ENCODE measurements around the gene NUBP2. TPM values are rescaled to one million over a fixed set of nuclear protein-coding genes. Genes with fewer than 3 reads are reported as not detected.

NUBP2 gene
- 10 to 100 TPM; 41.7 to 44.9 TPM for total RNA-seq
- 29.1 to 43.3 reads per million in 2 donors for total RNA-seq

DNA sequence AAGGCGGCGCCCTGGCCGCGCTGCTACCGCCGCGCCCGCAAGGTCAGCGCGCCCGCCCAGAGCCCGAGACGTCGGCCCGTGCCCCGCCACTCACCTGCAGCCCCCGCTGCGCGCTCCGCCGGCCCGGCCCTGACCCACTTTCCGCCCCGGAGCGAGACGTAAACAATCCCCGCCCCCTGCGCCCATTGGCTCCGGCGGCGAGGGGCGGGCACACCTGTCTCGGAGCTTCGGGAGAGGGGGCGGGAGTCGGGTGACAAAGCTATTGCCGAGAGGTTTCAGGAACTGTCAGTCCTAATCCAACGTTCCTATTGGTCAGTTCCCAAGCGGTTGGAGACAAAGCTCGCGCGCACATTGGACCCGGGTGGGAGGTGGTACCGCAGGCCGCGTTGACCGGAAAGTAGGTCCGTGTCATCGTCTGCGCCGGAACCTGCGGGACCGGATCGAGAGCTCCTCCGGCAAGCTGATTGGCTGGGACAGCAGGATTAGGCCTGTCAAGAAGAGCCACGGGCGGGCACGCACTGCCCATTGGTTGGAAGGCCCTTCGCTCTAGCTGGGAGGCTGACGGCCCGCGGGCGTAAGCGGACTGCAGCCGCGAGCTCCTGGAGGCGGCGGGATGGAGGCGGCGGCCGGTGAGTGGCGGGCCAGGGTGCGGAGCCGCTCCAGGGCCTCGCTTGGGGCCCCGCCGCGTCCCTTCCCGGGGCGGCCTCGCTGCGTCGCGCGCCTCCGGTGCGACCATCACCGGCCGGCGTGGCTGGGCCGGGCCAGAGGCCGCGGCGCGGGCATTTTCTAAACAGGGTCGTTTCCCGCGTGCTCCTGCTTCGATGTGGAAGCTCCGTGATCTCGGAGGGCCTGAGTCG lies at the start of gene NUBP2, which contains the start of gene SPSB3:
NUBP2 (plus strand) TSS at position 553 of the 857 bp plus-strand sequence; CDS start at position 614, 61 bp downstream.
SPSB3 (minus strand) TSS at position 164 of the 857 bp plus-strand sequence. CDS start 1,088 bp downstream, outside the sequence.
- H3K27me3 Mint-ChIP-seq = no peaks in the 10 kb centered on the region
- ATAC-seq (peak; percentile 89), DNase-seq (peak; percentile 91 to 97 (median 94))
- H3K4me1 Mint-ChIP-seq = peaks cover 12% of the 10 kb centered on the region
- H3K4me3 Mint-ChIP-seq = peak within 1 kb of the TSS; percentile 92
- no peaks in the 10 kb centered on the region for H3K9me3 ChIP-seq (ENCODE audit: control insufficient read depth, low read length, poor library complexity, severe bottlenecking)
- peak within 1 kb of the TSS; percentile 78 for H3K27ac Mint-ChIP-seq
- H3K36me3 Mint-ChIP-seq (ENCODE audit: low read depth) = peaks cover 3% of the 10 kb centered on the region

DNA sequence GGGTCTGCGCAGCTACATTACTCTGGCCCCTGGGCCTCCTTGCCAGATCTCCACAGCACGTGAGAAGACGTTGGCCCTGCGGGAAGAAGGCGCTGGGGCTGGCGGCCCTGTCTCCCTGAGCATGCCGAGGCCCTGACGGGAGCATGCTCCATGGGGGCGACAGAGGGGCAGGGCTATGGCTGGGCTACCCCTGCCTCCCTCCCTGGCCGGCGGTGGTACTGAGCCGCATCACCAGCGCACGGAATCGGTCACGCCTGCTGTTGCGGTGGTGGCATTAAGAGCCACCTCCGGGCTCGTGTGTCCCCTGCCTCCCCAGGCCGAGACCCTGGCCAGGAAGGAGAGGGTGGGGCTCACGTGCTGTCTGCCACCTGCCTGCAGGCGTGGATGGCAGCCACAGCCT lies 48.6 kb upstream of the NUBP2 start:
- Mint-ChIP-seq H3K4me3 (no peak overlapping the region), H3K27ac (no peak overlapping the region), H3K36me3 (ENCODE audit: low read depth) (no peaks in the 10 kb centered on the region), H3K27me3 (no peaks in the 10 kb centered on the region), H3K4me1 (peaks cover 3% of the 10 kb centered on the region)
- ATAC-seq (no peak), DNase-seq (no peak)
- no peaks in the 10 kb centered on the region for H3K9me3 ChIP-seq (ENCODE audit: control insufficient read depth, low read length, poor library complexity, severe bottlenecking)

DNA sequence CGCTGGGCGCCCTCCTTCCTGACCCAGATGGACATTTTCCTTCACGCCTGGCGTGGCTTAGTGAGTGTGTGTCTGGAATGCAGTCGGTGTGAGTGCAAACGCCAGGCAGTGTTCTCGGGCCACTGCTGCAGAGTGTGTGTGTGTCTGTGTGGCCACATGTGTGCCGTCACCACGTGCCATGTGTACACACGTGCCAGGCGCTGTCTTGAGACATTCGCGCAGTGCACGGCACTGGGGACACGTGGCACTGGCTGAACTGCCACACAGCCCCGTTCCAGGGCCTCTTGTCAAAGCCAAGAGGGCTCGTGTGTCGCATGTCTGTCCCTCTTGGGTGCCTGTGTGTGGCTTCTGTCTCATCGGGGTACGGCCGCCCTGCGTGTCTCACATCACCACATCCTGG lies 47.9 kb upstream of the NUBP2 start:
- H3K27ac Mint-ChIP-seq = no peak overlapping the region
- H3K4me1 Mint-ChIP-seq = peaks cover 3% of the 10 kb centered on the region
- H3K36me3 Mint-ChIP-seq (ENCODE audit: low read depth) = no peaks in the 10 kb centered on the region
- H3K9me3 ChIP-seq (ENCODE audit: control insufficient read depth, low read length, poor library complexity, severe bottlenecking) = no peaks in the 10 kb centered on the region
- DNase-seq = no peak
- ATAC-seq = no peak
- no peak overlapping the region for H3K4me3 Mint-ChIP-seq
- no peaks in the 10 kb centered on the region for H3K27me3 Mint-ChIP-seq

- Mint-ChIP-seq H3K4me3 (no peak overlapping the region), H3K4me1 (peaks cover 10% of the 10 kb centered on the region), H3K27ac (no peak overlapping the region), H3K36me3 (ENCODE audit: low read depth) (peaks cover 2% of the 10 kb centered on the region), H3K27me3 (no peaks in the 10 kb centered on the region)
- DNase-seq (no peak), ATAC-seq (no peak)
- no peaks in the 10 kb centered on the region for H3K9me3 ChIP-seq (ENCODE audit: control insufficient read depth, low read length, poor library complexity, severe bottlenecking)
Observed at GRCh38 chr16:1740234-1740633, 42.5 kb upstream of the NUBP2 start.

GRCh38 chr16:1740781-1741490 lies 41.8 kb upstream of the NUBP2 start:
- no peak for DNase-seq
- Mint-ChIP-seq H3K27me3 (no peaks in the 10 kb centered on the region), H3K4me3 (no peak overlapping the region), H3K4me1 (peaks cover 10% of the 10 kb centered on the region), H3K36me3 (ENCODE audit: low read depth) (peaks cover 2% of the 10 kb centered on the region), H3K27ac (no peak overlapping the region)
- ATAC-seq = no peak
- no peaks in the 10 kb centered on the region for H3K9me3 ChIP-seq (ENCODE audit: control insufficient read depth, low read length, poor library complexity, severe bottlenecking)

DNA sequence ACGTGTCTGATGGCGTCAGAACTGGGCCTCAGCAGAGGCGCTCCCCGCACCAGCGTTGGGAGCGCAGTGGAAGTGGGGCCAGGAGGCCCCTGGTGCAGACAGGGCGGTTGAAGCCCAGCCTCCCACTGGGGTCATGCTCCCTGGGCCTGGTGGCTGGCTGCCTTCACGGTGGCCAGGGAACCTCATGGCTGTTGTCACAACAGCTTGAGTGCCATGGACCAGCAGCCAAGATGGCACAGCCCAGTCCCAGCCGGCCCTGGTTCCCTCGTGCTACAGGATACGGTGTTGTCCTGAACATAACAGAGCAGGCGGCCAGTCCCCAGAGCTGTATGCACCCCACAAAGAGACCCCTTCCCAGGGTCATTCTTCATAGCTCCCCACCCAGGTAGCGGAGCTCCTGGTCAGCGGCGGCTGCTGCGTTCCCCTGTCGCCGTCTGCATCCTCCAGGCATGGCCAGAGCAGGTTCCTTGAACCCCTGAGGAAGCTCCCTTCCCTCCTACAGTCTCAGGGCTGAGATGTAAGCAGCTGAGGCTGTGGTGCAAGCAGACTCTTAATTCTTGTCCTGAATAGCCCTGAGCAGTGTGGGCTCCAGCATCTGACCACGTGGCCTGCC lies 41.1 kb upstream of the NUBP2 start:
- no peak overlapping the region for H3K27ac Mint-ChIP-seq
- DNase-seq = no peak
- no peaks in the 10 kb centered on the region for H3K9me3 ChIP-seq (ENCODE audit: control insufficient read depth, low read length, poor library complexity, severe bottlenecking)
- no peak for ATAC-seq
- peaks cover 2% of the 10 kb centered on the region for H3K36me3 Mint-ChIP-seq (ENCODE audit: low read depth)
- no peak overlapping the region for H3K4me3 Mint-ChIP-seq
- H3K4me1 Mint-ChIP-seq = peaks cover 10% of the 10 kb centered on the region
- no peaks in the 10 kb centered on the region for H3K27me3 Mint-ChIP-seq

GRCh38 chr16:1743376-1744337 lies 39.1 kb upstream of the NUBP2 start:
- peaks cover 2% of the 10 kb centered on the region for H3K36me3 Mint-ChIP-seq (ENCODE audit: low read depth)
- no peaks in the 10 kb centered on the region for H3K9me3 ChIP-seq (ENCODE audit: control insufficient read depth, low read length, poor library complexity, severe bottlenecking)
- H3K27ac Mint-ChIP-seq = no peak overlapping the region
- peaks cover 10% of the 10 kb centered on the region for H3K4me1 Mint-ChIP-seq
- peak overlapping the region; percentile 31 for H3K4me3 Mint-ChIP-seq
- H3K27me3 Mint-ChIP-seq = no peaks in the 10 kb centered on the region
- no peak for ATAC-seq
- no peak for DNase-seq

- H3K27me3 Mint-ChIP-seq = no peaks in the 10 kb centered on the region
Observed at GRCh38 chr16:1744338-1744840, 38.4 kb upstream of the NUBP2 start.

DNA sequence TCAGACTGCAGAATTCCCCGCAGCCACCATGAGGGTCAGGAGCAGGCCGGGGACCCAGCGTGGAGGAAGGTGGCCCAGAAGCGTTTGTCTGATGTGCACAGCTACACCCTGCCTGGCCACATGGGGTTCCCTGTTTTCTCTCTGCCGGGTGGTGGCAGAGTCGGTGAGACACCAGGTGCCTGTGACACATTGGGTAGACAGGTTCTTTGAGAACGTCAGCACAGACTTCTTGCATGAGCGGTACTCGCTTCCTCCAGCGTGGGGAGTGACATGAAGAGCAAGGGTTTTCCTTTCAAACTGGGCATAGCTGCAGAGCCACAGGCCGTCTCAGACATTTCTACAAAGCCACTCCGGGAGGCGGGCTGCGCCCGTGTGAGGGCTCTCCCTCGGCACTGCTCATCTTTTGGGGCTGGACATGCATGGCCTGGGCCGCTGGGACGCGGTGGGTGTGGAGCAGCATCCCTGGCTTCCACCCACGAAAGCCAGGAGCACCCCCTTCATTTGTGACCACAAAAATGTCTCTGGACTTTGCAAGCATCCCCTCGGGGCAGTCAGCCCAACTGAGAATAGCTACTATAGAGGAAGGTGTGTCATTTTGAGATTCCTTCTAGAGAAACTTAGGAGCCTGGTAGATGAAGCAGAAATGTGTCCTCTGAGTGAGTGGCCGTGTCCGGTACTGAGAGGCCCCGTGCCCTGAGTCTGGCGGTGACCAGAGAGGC lies 37.4 kb upstream of the NUBP2 start:
- Mint-ChIP-seq H3K4me1 (peaks cover 10% of the 10 kb centered on the region), H3K4me3 (no peak overlapping the region), H3K36me3 (ENCODE audit: low read depth) (peaks cover 2% of the 10 kb centered on the region), H3K27ac (peak overlapping the region; percentile 41), H3K27me3 (no peaks in the 10 kb centered on the region)
- DNase-seq = no peak
- no peak for ATAC-seq
- no peaks in the 10 kb centered on the region for H3K9me3 ChIP-seq (ENCODE audit: control insufficient read depth, low read length, poor library complexity, severe bottlenecking)

More at GRCh38 chr16:1744338-1744840, 38.4 kb upstream of the NUBP2 start:
- H3K9me3 ChIP-seq (ENCODE audit: control insufficient read depth, low read length, poor library complexity, severe bottlenecking) = no peaks in the 10 kb centered on the region
- ATAC-seq (no peak), DNase-seq (no peak)
- Mint-ChIP-seq H3K4me1 (peaks cover 10% of the 10 kb centered on the region), H3K4me3 (peak overlapping the region; percentile 31), H3K27ac (peak overlapping the region; percentile 41), H3K36me3 (ENCODE audit: low read depth) (peaks cover 2% of the 10 kb centered on the region)

DNA sequence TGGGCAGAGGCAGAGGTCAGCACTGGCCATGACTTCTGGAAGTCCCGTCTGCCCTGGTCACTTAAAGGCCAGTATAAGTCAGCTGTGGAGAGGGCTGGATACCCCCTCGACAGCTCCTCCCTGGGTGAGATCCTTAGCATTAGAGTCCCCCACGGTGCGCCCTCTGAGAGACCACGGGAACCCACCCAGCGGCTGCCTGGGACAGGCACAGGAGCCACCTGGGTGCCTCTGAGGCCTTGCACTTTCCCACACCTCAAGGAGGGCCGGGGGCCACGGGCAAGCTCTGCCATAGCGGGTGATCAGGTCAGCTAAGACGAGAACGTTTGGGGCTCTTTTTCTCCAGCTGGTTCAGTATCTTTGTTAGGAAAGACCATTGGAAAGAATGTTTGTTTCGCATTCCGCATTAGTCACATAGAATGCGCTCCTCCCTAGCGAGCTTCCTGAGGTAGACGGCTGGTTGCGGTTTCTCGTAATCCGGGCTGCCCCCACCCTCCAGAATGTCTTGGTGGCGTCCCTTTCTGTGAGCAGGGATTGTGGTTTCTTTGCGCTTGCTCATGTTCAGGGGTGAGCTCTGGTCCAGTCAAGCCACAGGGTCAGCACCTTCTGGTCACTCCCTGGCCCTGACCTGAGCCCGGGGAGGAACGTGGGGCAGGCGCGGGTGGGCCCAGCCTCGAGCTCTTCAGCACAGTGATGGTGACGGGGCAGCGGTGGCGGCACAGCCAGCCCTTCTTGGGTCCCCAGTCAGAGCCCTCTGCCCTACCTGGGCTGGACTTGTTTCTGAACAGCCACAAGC lies 36.7 kb upstream of the NUBP2 start:
- H3K9me3 ChIP-seq (ENCODE audit: control insufficient read depth, low read length, poor library complexity, severe bottlenecking) = no peaks in the 10 kb centered on the region
- no peaks in the 10 kb centered on the region for H3K27me3 Mint-ChIP-seq
- H3K36me3 Mint-ChIP-seq (ENCODE audit: low read depth) = peaks cover 2% of the 10 kb centered on the region
- no peak overlapping the region for H3K4me3 Mint-ChIP-seq
- H3K27ac Mint-ChIP-seq = no peak overlapping the region
- H3K4me1 Mint-ChIP-seq = peaks cover 7% of the 10 kb centered on the region
- ATAC-seq = no peak
- DNase-seq = no peak

GRCh38 chr16:1746693-1747195 lies 36.0 kb upstream of the NUBP2 start:
- Mint-ChIP-seq H3K27me3 (no peaks in the 10 kb centered on the region), H3K4me1 (peaks cover 7% of the 10 kb centered on the region), H3K4me3 (no peak overlapping the region), H3K36me3 (ENCODE audit: low read depth) (peaks cover 2% of the 10 kb centered on the region), H3K27ac (no peak overlapping the region)
- ATAC-seq (no peak), DNase-seq (no peak)
- H3K9me3 ChIP-seq (ENCODE audit: control insufficient read depth, low read length, poor library complexity, severe bottlenecking) = no peaks in the 10 kb centered on the region

Data from T-helper 17 cell (primary cell).